HepG2 (cell line): ENCODE data around the gene PRTN3. TPM values are rescaled to one million over a fixed set of nuclear protein-coding genes. Genes with fewer than 3 reads are reported as not detected.

Experiments used
- AGO1 ChIP-seq: fragments of 200-400 bp; formaldehyde crosslinking; IDR thresholded peaks from 2 replicates; pipeline ENCODE4 v1.6.1; 2017; ENCODE audit warnings: mild to moderate bottlenecking, low read depth, low read length, moderate library complexity; ENCODE audit not compliant: poor library complexity, severe bottlenecking
- FLYWCH1 ChIP-seq: sonication (generic); formaldehyde crosslinking; IDR thresholded peaks from 2 replicates; pipeline ENCODE4 v1.8.1; 2023; ENCODE audit warnings: mild to moderate bottlenecking, missing genetic modification reagents
- FOXC1 ChIP-seq: sonication (generic); formaldehyde crosslinking; IDR thresholded peaks from 2 replicates; pipeline ENCODE4 v1.8.0; 2022; ENCODE audit warnings: mild to moderate bottlenecking, missing genetic modification reagents, borderline replicate concordance
- HOXA3 ChIP-seq: sonication (generic); formaldehyde crosslinking; IDR thresholded peaks from 2 replicates; pipeline ENCODE4 v1.5.0; 2020; ENCODE audit warnings: missing genetic modification reagents
- POLR2A ChIP-seq, 2 experiments: IDR thresholded peaks; 2 replicates each; pipeline ENCODE4 v1.6.1; 2011; ENCODE audit warnings: low read depth in 2 of 2, low read length in 2 of 2, mild to moderate bottlenecking in 1 of 2, moderate library complexity in 1 of 2; ENCODE audit not compliant: insufficient read depth in 1 of 2
- POLR2AphosphoS5 ChIP-seq: IDR thresholded peaks from 2 replicates; pipeline ENCODE4 v1.6.1; 2012; ENCODE audit warnings: low read depth, low read length
- RBFOX2 ChIP-seq: fragments of 200-400 bp; formaldehyde crosslinking; IDR thresholded peaks from 2 replicates; pipeline ENCODE4 v1.6.1; 2017; ENCODE audit warnings: low read depth, mild to moderate bottlenecking, low read length
- RBM22 ChIP-seq: fragments of 200-400 bp; formaldehyde crosslinking; optimal IDR thresholded peaks from 2 replicates; pipeline ENCODE3; 2017; ENCODE audit warnings: mild to moderate bottlenecking, low read length, moderate library complexity
- SRSF4 ChIP-seq: fragments of 200-400 bp; formaldehyde crosslinking; IDR thresholded peaks from one replicate; pipeline ENCODE4 v1.6.1; 2018; ENCODE audit warnings: mild to moderate bottlenecking, low read depth, low read length, moderate library complexity; ENCODE audit not compliant: poor library complexity, severe bottlenecking
- ZBTB33 ChIP-seq: sonication (generic); formaldehyde crosslinking; IDR thresholded peaks from 2 replicates; pipeline ENCODE4 v1.4.0; 2020; ENCODE audit warnings: missing genetic modification reagents
- ZMYM4 ChIP-seq: sonication (generic); formaldehyde crosslinking; IDR thresholded peaks from 2 replicates; pipeline ENCODE4 v1.8.1; 2023; ENCODE audit warnings: mild to moderate bottlenecking, missing genetic modification reagents
- polyA plus RNA-seq, 8 experiments: library from polyadenylated mRNA; depleted of rRNA in 3 of 8; stranded (reverse) in 7 of 8; unstranded in 1 of 8; fragments of >200 nt; fragmentation: Illumina TruSeq in 4 of 8; extraction: Trizol in 4 of 8; gene quantifications; 2 replicates each; pipeline versions ENCODE4 v1.2.1 to v1.2.3, GENCODE V29; 2011 to 2016; ENCODE audit warnings: low read depth in 4 of 8, missing spikeins in 1 of 8, mixed read lengths in 1 of 8; ENCODE audit not compliant: insufficient read depth in 1 of 8
- total RNA-seq, 5 experiments: library from RNA; depleted of rRNA; stranded (reverse); fragments of >200 nt; fragmentation: Illumina TruSeq; extraction: Trizol; gene quantifications; 2 replicates each; pipeline ENCODE4 v1.2.3, GENCODE V29; 2016; ENCODE audit warnings: low read depth in 1 of 5
- TF ChIP-seq, protein P1 (sequence below): sonication (generic); formaldehyde crosslinking; IDR thresholded peaks from 2 replicates; pipeline ENCODE4 v1.8.1; 2022; ENCODE audit warnings: low read depth, mild to moderate bottlenecking, missing genetic modification reagents

The PRTN3 gene
- total and polyA plus RNA-seq, 2 of the 13 experiments (the other 11 are each of a cell fraction or from before 2014, with no cell fraction given): not detected

GRCh38 chr19:813219-814151 lies 27.3 kb upstream of the PRTN3 start (continued):
- TF ChIP-seq FOXC1: no peak
- peak; percentile 37 to 44; a peak in 2 of 4 replicates for TF ChIP-seq POLR2A (IDR thresholded peaks at IDR 0.05; ENCODE audit: insufficient read depth in 1 of 2, low read depth in 2 of 2, low read length in 2 of 2)
- peak; percentile 93 for TF ChIP-seq AGO1
- peak; percentile 79 for TF ChIP-seq RBFOX2
- no peak for TF ChIP-seq FLYWCH1 (CRISPR knock-in tag)
- TF ChIP-seq ZBTB33 (CRISPR knock-in tag): peak; percentile 51; the same call in 1 of the 2 replicates
- TF ChIP-seq POLR2AphosphoS5: 0 out of 2 replicates have a peak, but pooled peaks have one; percentile 10
- peak; percentile 91 for TF ChIP-seq SRSF4
- peak; percentile 47; the same call in 1 of the 2 replicates for TF ChIP-seq HOXA3
- TF ChIP-seq, protein P1, sequence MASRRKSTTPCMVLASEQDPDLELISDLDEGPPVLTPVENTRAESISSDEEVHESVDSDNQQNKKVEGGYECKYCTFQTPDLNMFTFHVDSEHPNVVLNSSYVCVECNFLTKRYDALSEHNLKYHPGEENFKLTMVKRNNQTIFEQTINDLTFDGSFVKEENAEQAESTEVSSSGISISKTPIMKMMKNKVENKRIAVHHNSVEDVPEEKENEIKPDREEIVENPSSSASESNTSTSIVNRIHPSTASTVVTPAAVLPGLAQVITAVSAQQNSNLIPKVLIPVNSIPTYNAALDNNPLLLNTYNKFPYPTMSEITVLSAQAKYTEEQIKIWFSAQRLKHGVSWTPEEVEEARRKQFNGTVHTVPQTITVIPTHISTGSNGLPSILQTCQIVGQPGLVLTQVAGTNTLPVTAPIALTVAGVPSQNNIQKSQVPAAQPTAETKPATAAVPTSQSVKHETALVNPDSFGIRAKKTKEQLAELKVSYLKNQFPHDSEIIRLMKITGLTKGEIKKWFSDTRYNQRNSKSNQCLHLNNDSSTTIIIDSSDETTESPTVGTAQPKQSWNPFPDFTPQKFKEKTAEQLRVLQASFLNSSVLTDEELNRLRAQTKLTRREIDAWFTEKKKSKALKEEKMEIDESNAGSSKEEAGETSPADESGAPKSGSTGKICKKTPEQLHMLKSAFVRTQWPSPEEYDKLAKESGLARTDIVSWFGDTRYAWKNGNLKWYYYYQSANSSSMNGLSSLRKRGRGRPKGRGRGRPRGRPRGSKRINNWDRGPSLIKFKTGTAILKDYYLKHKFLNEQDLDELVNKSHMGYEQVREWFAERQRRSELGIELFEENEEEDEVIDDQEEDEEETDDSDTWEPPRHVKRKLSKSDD (CRISPR knock-in tag): peak; percentile 38; the same call in 1 of the 2 replicates
- TF ChIP-seq RBM22: peak; percentile 95
- TF ChIP-seq ZMYM4: no peak
